H1 (cell line): ENCODE data around the gene LRRC4C. TPM values are rescaled to one million over a fixed set of nuclear protein-coding genes. Genes with fewer than 3 reads are reported as not detected.

ENCODE experiments used
- BACH1 ChIP-seq: IDR thresholded peaks from 2 replicates; pipeline ENCODE4 v1.6.1; 2012; ENCODE audit warnings: low read length, improper control_type of control experiment
- KDM1A ChIP-seq: fragments of 200-600, 300-600 bp; sonication (generic); IDR thresholded peaks from 2 replicates; pipeline ENCODE4 v1.7.1; 2016; ENCODE audit warnings: mild to moderate bottlenecking, low read length, borderline replicate concordance
- POU5F1 ChIP-seq: IDR thresholded peaks from 2 replicates; pipeline ENCODE4 v1.6.1; 2011; ENCODE audit warnings: low read depth, mild to moderate bottlenecking, low read length, moderate library complexity
- SAP30 ChIP-seq: fragments of 300-600 bp; sonication (generic); IDR thresholded peaks from 2 replicates; pipeline ENCODE4 v1.7.1; 2012; ENCODE audit warnings: low read length, moderate library complexity, mild to moderate bottlenecking, inconsistent platforms; ENCODE audit not compliant: insufficient read depth, insufficient replicate concordance
- polyA plus RNA-seq, 7 experiments: library from polyadenylated mRNA; depleted of rRNA in 3 of 7; stranded (reverse) in 5 of 7; unstranded in 2 of 7; fragments of >200 nt in 5 of 7; fragments of 200-250 nt in 2 of 7; gene quantifications; 1 replicate in 5 of 7; 2 replicates in 1 of 7; 4 replicates in 1 of 7; pipeline versions ENCODE4 v1.2.1 to v1.2.3, GENCODE V29; 2011 to 2013; ENCODE audit warnings: missing spikeins in 2 of 7, mixed read lengths in 2 of 7
- total RNA-seq: library from RNA; stranded (reverse); fragmentation: NEBNext Ultra II Directional; extraction: Animal tissue kit (Norgen Biotek cat#: 25700); gene quantifications from 2 replicates; pipeline ENCODE4 v1.2.1, GENCODE V29; 2021
- TF ChIP-seq, protein P1 (sequence below): IDR thresholded peaks from 2 replicates; pipeline ENCODE4 v1.6.1; 2011; ENCODE audit warnings: low read length, improper control_type of control experiment

LRRC4C gene
- total and polyA plus RNA-seq, 2 of the 8 experiments (the other 6 are each of a cell fraction or from before 2014, with no cell fraction given) = 0.23 to 2.2 TPM

DNA sequence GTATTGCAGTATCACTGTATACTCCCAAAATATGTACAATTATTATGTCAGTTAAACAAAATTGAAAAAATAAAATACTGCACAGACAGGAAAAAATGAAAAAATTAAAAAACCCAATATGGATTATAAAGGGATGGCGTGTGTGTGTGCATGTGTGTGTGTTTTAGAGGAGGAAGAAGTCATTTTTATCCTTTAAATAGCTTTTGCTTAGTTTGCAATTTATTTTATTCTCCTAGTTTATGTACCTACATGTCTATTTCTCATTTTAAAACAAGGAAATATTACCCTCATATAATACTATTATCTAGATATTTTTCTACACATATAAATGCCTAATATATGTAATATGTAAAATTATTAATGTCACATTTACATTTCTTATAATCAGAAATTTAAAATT is 1144.3 kb downstream of the LRRC4C start (continued):
- TF ChIP-seq BACH1 (no peak), SAP30 (no peak), KDM1A (no peak), POU5F1 (no peak)
- TF ChIP-seq, protein P1, sequence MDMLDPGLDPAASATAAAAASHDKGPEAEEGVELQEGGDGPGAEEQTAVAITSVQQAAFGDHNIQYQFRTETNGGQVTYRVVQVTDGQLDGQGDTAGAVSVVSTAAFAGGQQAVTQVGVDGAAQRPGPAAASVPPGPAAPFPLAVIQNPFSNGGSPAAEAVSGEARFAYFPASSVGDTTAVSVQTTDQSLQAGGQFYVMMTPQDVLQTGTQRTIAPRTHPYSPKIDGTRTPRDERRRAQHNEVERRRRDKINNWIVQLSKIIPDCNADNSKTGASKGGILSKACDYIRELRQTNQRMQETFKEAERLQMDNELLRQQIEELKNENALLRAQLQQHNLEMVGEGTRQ = no peak
